NOMO-1 treated with DMSO at 0.1 percent for 48 hours (cell line): ENCODE results near the gene ADAMTS6.
A peak's percentile ranks its signal among the peaks of the same experiment; 100 is the strongest.

Experiments used
- DNase-seq: peaks from one replicate; lab custom pipeline; 2025; ENCODE audit not compliant: unreplicated experiment; lab: John Stamatoyannopoulos, UW

The ADAMTS6 gene

DNA sequence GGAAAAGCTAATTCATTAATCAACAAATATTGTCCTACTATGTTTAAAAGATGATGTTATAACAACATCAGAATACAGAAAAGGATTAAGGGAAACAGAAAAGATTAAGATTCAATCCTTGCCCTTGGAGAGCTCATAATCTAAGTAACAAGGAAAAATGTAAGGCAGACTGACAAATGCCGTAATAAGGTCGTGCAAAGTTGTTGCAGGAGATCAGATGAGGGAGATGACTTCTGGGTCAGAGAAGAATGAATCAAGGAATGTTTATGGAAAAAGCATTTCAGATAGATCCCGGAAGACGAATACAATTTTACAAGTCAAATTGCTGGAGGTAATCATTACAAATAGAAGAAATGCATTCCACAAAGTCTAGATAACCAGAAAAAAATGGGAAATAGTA is 6.4 kb downstream of the ADAMTS6 start:
- no peak for DNase-seq

DNA sequence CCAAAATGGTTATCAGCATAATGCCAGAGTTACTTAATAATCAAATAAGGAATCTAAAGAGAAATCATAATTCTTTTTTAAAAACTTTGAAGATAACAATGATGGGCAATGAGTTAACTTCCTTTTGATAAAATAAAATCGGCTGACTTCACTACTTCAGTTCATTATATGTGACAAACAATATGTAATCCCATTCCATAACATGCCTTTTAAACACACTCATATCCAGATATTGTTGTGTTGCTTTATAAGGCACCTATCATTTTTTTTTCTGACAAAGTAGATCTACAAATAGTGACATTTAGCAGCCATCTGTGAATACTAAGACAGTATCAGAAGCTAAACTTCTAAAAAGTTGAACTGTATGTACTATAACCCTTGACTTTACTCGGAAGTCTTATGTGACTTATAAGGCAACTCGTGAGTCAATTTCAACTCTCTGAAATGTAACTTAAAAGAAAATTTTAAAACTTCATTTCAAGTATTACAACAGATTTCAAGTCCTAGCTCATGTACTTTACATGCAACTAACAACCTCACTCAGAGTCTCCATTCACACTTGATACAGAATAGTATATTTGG is 7.5 kb downstream of the ADAMTS6 start:
- DNase-seq: no peak

DNA sequence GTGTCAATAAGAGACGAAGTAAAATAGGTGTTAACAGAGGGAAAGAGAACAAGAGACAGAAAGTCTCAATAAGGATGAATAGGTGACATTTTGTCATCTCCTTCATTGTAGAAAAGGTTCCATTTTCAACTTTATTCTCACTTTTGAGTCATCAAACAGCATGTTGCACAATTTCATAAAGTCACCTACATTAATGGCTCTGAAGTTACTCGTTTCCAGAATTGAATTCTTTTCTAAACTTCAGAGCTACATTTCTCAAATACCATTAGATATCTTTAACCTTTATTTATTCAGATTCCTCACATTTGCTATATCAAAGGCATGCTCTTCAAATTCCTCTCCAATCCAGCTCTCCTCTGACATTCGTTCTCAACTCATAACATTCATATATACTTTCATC is 13.1 kb downstream of the ADAMTS6 start:
- DNase-seq: no peak

DNA sequence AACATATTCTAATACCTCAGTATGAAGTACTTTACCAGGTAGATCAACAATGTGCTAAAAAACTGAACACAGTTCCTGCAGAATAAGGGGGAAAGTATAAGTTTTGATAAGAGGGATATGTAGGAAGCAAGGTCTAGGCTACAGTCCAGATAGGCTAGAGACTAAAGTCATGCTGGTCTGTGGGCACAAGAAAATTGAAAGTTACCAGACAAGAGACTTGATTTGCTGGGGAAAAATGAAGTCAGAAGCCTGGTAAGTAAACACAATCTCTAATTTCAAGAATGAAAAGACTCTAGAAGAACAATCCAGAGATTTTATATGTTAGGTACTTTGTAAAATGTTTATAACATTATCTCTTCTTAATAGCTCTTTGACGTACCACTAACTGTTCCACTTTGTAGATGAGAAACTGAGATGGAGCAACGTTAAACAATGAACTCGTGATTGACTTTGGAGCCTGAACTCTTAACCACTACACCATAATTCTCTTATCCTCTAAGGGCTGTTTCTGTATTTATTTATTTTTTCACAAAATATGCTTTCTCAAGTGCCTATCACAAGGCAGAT is 19.5 kb downstream of the ADAMTS6 start:
- DNase-seq: no peak

DNA sequence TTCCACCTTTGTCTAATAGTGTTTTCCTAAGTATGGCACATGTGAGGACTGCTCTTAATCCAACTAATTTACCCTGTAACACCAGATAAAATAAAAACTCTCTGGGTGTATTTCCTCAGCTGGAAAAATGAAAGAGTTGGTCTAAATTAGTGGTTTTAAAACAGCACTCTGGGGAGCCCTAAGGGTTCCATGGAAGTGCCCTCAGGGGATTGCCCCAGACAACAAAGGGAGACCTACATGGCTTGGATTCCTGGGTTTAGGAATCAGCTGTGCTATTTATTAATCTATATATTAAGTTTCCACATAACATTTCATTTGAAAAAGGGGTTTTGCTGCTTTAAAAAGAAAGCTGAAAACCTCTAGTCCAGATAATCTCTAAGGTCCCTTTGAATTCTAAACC is 20.2 kb downstream of the ADAMTS6 start:
- DNase-seq: no peak

DNA sequence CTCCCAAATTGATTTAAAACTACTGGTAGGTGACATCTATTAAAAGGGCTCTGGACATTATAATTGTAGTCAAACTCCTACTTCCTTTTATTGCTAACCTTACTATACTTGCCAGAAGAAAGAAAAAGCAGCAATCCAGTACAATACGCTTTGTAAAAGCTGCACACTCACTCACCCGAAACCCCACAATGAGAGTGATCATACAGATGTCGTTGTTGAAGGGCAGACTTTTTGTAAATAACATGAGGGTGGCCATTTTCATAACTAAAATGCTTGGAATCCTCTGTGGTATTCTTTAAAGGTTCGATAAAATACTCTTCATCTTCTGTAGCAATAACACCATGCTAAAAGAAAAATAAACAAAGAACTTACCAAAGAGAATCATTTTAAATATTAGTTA is 21.7 kb downstream of the ADAMTS6 start:
- DNase-seq: no peak

DNA sequence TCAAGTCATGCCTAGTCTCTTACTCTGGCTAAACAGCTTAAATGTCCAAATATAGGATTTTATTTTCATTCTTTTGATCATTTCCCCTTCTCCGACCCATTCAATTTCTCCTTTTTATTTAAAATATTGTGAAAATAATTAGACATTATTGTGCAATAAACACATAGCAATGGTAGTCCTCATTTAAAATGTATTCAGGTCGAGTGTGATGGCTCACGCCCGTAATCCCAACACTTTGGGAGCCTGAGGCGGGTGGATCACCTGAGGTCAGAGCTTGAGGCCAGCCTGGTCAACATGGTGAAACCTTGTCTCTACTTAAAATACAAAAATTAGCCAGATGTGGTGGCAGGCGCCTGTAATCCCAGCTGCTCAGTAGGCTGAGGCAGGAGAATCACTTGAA is 26.7 kb downstream of the ADAMTS6 start:
- DNase-seq: no peak

DNA sequence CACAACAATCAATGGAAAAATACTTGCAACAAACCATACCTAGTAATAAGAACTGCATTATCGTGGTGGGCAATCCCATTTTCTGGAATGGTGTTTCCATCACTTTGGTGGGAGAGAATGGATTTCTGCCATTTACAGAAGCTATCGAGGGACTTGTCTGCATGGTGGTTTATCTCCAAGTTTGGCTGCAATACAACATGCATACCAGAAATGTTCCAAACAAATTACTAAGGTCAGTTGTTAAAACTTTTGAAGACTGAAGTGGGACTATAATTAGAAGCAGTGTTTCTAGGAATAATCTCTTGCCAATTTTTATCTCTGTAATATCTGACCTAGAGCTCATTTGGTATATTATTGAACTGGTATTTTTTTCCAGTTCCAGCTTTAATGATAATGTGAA is 30.3 kb downstream of the ADAMTS6 start:
- no peak for DNase-seq

DNA sequence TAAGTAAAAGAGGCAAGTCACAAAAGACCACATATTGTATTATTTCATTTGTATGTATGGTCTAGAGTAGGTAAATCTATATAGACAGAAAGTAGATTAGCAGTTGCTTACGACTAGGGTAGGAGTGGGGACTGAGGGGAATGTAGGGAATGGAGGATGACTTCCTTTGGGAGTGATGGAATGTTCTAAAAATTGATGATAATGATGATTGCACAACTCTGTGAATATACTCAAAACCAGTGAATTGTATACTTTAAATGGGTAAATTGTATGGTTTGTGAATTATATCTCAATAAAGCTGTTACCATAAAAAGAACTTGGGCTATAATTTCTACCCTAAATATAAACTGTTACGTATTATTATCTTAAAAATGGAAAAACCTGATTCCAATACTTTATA is 35.0 kb downstream of the ADAMTS6 start:
- DNase-seq: no peak

DNA sequence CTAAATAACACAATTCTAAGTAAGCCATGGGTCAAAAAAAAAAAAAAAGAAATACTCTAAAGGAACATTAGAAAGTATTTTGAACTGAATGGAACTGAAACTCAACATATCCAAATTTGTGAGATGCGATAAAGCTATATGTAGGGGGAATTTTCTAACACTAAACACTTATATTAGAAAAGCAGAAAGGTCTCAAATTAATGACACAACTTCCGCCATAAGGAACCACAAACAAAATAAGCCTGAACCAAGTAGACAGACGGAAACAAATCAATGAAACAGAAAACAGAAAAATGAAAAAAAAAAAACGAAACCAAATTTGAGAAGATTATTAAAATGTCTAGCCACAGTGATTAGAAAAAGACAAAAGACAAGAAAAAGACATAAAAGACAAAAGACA is 39.9 kb downstream of the ADAMTS6 start:
- no peak for DNase-seq

DNA sequence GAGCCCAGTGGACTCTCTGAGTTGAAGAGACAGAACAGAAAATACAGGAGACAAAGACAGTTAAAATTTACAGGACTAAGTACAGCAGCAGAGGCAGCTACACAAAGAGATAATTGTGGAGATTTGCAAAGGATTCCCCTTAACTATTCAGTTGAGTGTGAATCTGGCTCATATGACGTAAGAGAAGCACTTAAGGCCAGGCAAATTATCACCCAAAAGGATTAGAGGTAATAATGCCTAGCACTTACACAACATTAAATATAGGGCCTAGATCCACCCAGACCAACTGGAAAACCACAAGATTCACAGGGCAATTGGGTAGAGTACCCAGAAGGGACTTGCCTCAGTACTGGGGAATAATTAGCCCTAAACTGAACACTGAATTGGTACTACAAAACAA is 41.3 kb downstream of the ADAMTS6 start:
- DNase-seq: peak; percentile 26

DNA sequence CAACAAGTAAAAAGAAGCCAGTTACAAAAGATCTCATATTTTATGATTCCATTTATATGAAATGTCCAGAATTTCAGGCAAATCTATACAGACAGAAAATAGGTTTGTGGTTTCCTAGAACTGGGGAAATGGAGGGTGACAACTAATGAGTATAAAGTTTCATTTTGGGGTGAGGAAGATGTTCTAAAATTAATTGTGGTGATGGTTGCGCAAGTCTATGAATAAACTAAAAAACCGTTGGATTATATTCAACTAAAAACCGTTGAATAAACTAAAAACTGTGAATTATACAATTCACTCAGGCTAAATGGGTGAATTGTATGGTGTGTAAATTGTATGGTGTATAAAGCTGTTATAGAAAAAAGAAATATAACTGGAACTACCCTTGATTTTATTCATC is 47.6 kb downstream of the ADAMTS6 start:
- no peak for DNase-seq

DNA sequence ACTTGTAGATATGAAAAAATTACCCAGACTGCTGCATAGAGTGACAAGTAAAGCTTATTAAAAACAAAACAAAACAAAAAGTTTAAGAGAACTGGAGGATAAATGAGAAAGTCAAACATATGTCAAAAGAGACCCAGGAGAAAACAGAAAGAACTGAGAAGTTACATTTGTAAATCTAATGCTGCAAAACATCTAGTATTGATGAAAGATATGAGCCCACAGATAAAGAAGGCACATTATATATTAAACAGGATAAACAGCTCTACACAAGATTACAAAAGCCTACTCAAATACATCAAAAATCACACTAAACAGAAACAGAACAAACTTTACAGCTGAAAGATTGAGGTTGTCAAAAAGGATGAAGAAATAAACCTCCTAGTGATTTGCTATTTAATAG is 55.1 kb downstream of the ADAMTS6 start:
- no peak for DNase-seq

DNA sequence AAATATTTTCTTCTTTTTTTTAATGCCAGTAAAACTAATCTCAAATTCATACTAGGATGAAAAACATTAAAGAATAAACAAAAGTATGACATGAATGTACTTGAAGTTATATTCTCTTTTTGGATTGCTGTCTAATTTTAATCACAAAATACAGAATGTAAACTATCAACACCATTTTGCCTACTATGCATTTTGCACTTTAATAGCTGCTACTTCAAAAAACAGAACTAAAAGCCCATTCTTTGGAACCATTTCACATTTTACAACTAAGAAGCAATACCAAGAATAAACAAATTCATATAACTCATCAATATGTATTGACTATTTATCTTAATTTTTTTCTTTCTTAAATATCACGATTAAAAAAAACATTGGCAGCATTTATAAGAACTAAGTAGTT is 58.1 kb downstream of the ADAMTS6 start:
- no peak for DNase-seq

DNA sequence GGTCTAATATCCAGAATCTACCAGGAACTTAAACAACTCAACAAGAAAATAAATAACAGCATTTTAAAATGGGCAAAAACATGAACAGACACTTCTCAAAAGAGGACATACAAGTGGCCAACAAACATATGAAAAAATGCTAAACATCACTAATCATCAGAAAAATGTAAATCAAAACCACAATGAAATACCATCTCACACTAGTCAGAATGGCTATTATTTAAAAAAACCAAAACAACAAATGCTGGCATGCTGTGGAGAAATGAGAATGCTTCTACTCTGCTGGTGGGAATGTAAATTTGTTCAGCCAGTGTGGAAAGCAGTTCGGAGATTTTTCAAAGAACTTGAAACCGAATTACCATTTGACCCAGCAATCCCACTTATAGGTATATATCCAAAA is 63.1 kb downstream of the ADAMTS6 start:
- no peak for DNase-seq

DNA sequence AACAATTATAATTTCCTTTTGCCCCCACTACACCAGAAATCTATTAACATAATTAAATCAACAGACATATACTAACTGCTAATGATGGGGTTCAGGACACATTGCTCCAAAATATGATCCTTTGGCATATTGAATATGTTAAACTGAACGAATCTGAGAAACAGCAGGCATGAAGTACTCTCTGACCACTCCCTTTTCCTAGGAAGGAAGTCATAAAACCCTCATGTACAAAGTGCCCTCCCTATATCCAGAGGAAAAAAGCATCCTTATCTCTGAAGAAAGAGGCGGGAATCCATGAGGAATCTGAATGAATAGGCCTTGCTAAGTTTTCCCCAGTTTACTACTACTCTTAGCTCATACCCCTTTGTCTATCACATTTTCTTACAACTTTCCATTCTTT is 67.9 kb downstream of the ADAMTS6 start:
- DNase-seq: no peak

DNA sequence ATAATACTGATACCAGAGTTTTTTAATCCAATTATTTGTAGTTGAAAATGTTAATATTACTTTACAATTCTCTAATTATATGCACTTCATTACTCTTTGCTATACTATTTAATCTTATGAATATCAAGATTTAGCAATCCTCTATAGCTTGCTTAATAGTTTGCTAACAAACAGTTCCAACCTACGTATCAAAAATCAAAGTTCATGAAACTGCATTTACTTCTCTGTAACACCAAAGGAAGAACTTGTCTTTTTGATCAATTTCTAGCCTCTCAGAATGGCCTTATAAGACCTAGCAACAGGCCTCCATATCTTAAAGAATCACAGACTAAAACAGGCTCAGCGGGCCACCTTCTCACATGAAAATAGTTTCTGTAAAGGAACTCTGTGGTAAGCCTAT is 68.9 kb downstream of the ADAMTS6 start:
- no peak for DNase-seq

DNA sequence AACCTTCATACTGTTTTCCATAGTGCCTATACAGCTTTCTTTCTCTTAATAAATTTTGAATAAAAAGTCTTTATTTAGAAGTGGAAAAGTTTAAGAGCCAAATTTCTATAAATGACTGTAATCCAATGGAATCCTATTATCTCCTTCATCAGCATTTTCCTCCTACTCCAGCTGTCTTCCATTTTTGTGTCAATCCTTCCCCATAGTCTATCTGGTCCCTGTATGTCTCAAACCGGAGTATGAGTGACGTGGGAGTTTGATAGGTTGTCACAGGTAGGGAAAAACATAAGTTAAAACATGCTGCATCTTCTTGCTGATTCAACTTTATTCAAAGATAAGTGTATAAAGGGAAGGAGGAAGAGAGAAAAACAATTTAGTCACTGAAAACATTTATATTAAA is 70.4 kb downstream of the ADAMTS6 start:
- DNase-seq: no peak

DNA sequence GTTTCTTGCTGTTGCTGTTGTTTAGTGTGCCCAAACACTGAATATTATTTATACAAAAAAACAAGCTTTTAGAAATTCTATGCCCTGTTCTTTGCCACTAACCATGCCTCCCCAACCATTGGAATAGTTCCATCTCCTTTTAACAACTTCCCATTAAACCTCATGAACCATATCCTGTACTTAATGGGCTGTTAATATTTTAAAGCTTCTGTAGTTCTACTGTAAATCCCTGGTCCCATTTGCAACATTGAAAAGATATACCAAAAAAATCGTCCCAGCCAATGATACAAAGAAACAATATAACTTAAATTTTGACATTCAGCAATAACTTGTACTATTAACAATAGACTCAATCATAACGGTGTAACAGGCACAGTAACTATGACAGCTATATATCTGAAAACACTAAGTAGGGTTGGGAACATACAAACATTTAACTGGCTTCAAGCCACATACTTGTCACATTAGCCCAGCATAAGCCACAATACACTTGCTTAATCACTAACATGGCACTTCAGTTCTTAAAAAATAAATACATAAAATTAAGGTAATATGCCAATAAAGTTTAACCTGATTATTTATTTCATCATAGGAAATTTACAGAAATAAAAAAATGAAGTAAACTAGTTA is 86.1 kb downstream of the ADAMTS6 start:
- no peak for DNase-seq

DNA sequence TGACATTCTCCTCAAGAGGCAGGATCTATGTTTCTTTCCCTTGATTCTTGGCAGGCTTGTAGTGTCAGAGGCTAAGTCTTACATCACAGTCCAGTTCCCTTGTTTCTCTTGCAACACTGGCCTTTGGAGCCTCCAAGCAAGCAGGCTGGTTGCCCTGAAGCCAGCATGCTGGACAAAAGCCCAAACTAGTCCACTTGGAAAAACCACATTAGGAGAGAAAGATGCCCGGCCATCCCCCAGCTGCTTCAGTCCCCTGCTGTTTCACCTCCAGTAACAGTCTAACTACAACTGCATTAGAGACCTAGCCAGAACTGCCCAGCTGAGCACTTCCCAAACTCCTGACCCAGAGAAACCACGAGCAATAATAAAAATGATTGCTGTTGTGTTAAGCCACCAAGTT is 87.6 kb downstream of the ADAMTS6 start:
- no peak for DNase-seq

DNA sequence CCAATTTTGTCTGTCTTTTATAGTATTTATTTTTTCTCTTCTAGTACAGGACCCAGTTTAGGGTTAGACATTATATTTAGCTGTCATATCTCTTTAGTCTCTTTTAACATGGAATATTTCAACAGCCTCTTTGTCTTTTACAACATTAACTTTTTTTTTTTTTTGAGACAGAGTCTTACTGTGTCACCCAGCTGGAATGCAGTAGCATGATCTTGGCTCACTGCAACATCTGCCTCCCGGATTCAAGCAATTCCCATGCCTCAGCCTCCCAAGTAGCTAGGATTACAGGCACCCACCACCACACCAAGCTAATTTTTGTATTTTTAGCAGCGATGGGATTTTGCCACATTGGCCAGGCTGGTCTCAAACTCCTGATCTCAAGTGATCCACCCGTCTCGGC is 90.1 kb downstream of the ADAMTS6 start:
- no peak for DNase-seq

DNA sequence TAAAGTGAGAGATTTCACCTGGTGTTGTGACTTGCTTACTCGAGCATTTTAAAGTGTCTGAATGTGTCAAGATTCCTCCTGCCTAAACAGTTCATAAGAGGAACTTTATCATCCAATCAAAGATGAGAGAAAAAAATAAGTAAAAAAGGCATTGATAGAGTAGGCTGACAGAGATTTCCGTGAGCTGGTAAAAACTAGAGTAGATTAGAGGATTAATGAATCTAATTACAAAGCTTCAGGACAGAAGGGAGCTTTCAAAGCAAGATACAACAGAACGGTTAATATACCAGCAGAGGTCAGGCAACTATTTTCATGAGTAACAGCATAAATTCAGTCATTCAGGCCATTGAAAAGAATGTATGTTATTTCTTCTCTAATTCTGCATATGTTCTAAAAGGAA is 91.5 kb downstream of the ADAMTS6 start:
- DNase-seq: no peak

DNA sequence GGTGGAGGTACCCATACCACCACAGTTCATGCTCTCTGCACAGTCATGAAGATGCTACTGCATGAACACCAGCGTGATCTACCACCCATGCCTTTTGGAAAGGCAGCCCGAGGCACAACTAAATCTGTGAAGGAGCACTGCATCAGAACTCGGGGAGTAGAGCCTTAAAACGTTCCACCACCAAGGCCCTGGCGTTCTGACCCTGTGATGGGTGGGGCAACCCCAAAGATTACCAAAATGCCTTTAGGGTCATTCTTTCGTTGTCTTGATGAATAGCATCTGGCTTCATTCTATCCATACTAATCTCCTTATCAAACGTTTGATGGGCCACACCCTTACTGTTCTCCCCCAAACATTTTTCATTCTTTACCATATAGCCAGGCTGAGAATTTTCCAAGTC is 97.9 kb downstream of the ADAMTS6 start:
- no peak for DNase-seq
